ENCODE data around the gene ZBTB43. TPM values are rescaled to one million over a fixed set of nuclear protein-coding genes. Genes with fewer than 3 reads are reported as not detected.

The ZBTB43 gene
- total RNA-seq, 8 experiments from 2014 or later: 9.3 to 23.2 (median 13.6) TPM

DNA sequence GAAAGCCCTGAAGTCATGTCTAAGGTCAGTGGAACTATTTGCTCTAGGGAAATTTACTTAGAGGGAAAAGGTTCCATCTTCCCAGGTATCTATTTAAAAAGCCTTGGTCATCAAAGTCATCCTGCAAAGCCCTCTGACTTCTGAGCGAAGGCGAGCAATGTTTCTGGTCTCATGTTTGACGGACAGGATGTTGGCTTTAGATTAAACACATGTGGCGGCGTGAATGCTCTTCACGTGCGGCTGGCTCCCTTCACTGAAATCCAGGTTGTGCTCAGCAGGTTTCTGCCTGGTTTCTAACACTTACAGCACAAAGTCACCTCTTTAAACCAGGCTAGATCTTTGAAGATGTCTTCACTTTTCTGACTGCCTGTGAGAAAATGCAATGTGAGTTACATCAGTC lies 49.9 kb downstream of the ZBTB43 start:
- in situ Hi-C loops (cut with MboI; ENCODE audit: low pct_unique_long_range_greater_than_20kb in 2 of 9, low sequenced_read_pairs in 9 of 9, unreplicated experiment in 9 of 9): no loop called here

DNA sequence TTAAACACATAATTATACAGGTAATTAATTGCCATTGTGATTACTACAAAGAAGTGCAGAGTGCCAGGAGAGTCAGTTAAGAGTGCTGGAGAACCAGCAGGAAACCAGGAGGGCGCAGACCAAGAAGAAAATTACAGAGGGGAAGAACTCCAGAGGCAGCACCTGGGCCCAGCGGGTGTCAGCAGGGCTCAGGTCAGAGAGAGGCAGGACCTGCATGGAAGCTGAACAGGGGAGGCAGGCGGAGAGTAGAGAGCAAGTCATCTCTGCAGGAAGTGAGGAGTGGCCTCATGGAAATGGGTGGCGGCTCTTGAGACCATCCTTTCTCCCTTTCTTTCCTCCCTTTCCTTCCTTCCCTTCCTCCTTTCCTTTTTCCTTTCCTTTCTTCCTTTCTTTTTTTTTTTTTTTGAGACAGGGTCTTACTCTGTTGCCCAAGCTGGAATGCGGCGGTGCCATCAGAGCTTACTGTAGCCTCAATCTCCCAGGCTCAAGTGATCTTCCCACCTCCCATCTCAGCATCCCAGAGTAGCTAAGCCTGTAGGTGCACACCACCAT lies 51.6 kb downstream of the ZBTB43 start:
- in situ Hi-C loops (cut with MboI; ENCODE audit: low pct_unique_long_range_greater_than_20kb in 2 of 9, low sequenced_read_pairs in 9 of 9, unreplicated experiment in 9 of 9): no loop called here
- 52 to 100% (median 73%) methylated on average over 2 to 6 of the region's 6 CpGs; no CpG with 5 or more reads in 1 of the 10 experiments for WGBS, 10 experiments
- H3K27ac ChIP-seq: no peak overlapping the region
- no peak for ATAC-seq (replicated peaks in 6 of 8)
- peaks cover 1 to 3% of the 10 kb centered on the region in 2 donors for H3K4me1 ChIP-seq (replicated peaks in 1 of 2)
- H3K4me3 ChIP-seq: no peak overlapping the region

More for the DNA sequence above, 49.9 kb downstream of the ZBTB43 start:
- ATAC-seq (replicated peaks in 6 of 8): no peak
- H3K4me1 ChIP-seq (replicated peaks in 1 of 2): peaks cover 0 to 2% of the 10 kb centered on the region in 2 donors
- 44 to 100% (median 79%) methylated on average over 1 to 7 of the region's 7 CpGs; no CpG with 5 or more reads in 4 of the 10 experiments for WGBS, 10 experiments
- H3K4me3 ChIP-seq: no peak overlapping the region
- H3K27ac ChIP-seq: no peak overlapping the region

DNA sequence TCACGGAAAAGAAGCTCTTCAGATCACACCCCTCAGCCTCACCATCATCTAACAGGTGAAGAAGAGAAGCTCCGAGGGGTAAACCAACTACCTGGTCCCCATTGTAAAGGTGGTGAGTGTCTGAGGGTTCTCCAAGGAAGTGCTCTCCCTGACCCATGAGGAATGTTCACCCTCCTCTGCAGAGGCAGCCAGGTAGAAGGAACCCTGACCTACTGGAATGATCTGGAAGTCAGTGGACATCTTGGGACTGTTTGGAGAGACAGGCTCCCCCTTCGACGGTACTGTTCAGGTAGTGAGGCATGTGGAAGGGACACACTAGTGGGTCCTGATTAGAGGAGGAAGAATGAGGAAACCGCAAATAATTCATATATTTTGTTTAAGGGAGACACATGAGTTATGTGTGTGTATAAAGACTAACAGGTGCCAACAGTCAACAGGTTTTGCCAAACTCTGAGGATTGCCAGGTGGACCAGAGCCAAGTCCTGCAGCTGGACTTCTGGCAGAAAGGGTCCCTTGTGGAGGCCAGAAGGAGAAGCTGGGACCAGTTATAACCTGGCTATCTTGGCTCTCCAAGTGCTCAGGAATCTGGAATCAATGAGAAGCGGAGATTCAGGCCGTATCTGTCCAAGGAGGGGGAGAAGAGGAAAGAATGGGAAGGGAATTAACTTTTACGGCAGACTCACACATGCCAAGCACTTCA lies 52.6 kb downstream of the ZBTB43 start:
- H3K27ac ChIP-seq: no peak overlapping the region
- no peak for ATAC-seq (replicated peaks in 6 of 8)
- in situ Hi-C loops (cut with MboI; ENCODE audit: low pct_unique_long_range_greater_than_20kb in 2 of 9, low sequenced_read_pairs in 9 of 9, unreplicated experiment in 9 of 9): no loop called here
- WGBS, 10 experiments: 0 to 100% (median 79%) methylated on average over 1 to 6 of the region's 8 CpGs
- H3K4me3 ChIP-seq: no peak overlapping the region
- H3K4me1 ChIP-seq (replicated peaks in 1 of 2): peaks cover 11% of the 10 kb centered on the region in 2 donors

DNA sequence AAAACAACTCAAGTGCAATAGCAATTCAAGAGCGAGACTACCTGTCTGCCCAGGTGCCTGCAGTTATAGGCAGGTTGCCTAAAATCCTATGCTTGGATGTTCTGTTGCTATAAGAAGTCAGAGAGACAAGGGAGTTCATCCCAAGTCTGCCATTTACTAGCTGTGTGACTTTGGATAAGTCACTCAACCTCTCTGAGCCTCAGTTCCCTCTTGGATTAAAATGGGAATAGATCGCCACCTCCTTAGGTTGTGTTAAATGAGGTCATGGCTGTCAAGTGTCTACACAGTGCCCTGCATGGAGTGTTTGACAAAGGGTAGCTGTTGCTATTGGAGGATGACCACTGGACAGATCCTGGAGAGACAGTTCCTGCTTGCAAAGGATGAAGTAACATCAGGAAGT lies 54.3 kb downstream of the ZBTB43 start:
- H3K27ac ChIP-seq: no peak overlapping the region
- WGBS, 10 experiments: 80 to 100% (median 84%) methylated on average over 1 to 2 of the region's 2 CpGs; no CpG with 5 or more reads in 4 of the 10 experiments
- in situ Hi-C loops (cut with MboI; ENCODE audit: low pct_unique_long_range_greater_than_20kb in 2 of 9, low sequenced_read_pairs in 9 of 9, unreplicated experiment in 9 of 9): no loop called here
- H3K4me1 ChIP-seq (replicated peaks in 1 of 2): peaks cover 17 to 19% of the 10 kb centered on the region in 2 donors
- no peak for ATAC-seq (replicated peaks in 6 of 8)
- no peak overlapping the region for H3K4me3 ChIP-seq

DNA sequence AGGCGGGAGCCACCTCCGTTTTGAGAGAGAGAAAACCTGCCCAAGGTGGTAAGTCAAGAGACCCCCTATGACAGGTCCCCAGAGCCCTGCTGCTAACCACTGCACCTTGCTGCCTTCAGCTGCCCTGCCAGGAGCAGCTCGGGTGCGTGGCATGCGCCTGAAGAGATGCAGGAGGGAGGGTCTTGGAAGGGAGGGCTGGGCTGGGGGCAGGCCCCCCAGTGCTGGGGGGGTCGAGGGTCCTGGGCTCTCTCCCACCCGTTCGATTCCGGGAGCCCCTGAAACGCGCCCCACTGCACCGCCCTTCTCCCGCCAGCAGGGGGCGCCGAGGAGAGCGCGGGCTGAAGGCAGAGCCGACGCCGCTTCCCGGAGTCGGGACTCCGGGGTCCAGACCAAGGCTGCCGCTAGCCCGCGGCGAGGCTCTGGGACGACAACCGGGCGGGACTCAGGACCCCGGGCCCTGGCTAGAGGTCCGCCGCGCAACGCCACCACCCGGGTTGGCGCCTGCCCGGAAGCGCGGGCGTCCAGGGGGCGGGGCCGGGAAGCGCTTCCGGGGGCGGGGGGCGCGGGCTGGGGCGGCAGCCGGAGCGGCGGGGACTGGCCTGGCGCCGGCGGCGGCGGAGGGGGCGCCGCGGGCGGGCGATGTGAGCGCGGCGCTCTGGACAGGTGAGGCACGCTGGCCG lies 55.4 kb downstream of the ZBTB43 start, which contains the start of gene ZBTB34:
Gene ZBTB34 (plus strand): TSS at position 563 of the 680 bp plus-strand sequence. CDS start 18,761 bp downstream, outside the sequence.
- in situ Hi-C loops (cut with MboI; ENCODE audit: low pct_unique_long_range_greater_than_20kb in 2 of 9, low sequenced_read_pairs in 9 of 9, unreplicated experiment in 9 of 9): no loop called here
- 0 to 20% methylated on average over 2 of the region's 67 CpGs; no CpG with 5 or more reads in 8 of the 10 experiments for WGBS, 10 experiments
- H3K4me3 ChIP-seq: peak within 1 kb of the TSS; percentile 68 to 96 (median 95)
- peaks cover 17 to 19% of the 10 kb centered on the region in 2 donors for H3K4me1 ChIP-seq (replicated peaks in 1 of 2)
- ATAC-seq (replicated peaks in 6 of 8): peak; percentile 68 to 86 (median 83)
- H3K27ac ChIP-seq: peak within 1 kb of the TSS; percentile 61 to 78

DNA sequence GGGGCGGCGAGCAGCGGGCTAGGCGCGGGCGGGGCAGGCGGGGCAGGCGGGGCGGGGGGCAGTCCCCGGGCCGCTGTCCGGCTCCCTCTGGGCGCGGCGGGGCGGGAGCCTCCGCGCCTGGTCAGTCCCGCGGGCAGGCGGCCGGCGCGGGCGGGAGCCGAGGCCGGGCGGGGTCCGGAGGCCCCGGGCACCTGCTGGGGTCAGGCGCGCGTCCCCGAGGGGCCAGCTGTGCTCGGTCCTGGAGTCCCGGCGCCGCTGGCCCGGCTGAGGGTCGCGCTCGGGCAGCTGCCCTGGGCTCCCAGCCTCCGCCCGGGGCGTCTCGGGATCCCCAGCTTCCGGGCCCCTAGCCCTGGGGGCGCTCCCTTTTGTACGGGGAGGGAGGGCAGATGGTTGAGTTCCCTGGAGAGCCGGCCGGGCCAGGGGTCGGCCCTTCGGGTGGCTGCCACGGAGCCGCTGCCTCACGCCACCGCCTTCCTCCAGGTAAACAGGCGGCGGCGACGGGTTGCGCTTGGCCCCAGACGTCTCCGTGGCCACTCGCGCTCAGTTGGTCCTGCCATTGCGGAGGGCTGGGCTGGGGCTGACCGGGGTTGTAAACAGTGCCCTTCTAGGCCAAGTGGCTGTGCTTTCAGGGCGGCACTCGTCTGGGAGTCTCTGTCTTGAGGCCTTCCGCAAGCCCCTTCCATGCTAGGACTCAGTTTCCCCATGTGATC lies 56.1 kb downstream of the ZBTB43 start:
- Histone ChIP-seq H3K4me1 (replicated peaks in 1 of 2) (peaks cover 17 to 19% of the 10 kb centered on the region in 2 donors), H3K4me3 (peak overlapping the region; percentile 68 to 96 (median 95)), H3K27ac (peak overlapping the region; percentile 61 to 78)
- WGBS, 10 experiments: 0 to 3% (median 0%) methylated on average over 1 to 11 of the region's 71 CpGs; no CpG with 5 or more reads in 5 of the 10 experiments
- ATAC-seq (replicated peaks in 6 of 8): peak; percentile 39 to 82 (median 73)
- in situ Hi-C loops (cut with MboI; ENCODE audit: low pct_unique_long_range_greater_than_20kb in 2 of 9, low sequenced_read_pairs in 9 of 9, unreplicated experiment in 9 of 9): no loop called here

DNA sequence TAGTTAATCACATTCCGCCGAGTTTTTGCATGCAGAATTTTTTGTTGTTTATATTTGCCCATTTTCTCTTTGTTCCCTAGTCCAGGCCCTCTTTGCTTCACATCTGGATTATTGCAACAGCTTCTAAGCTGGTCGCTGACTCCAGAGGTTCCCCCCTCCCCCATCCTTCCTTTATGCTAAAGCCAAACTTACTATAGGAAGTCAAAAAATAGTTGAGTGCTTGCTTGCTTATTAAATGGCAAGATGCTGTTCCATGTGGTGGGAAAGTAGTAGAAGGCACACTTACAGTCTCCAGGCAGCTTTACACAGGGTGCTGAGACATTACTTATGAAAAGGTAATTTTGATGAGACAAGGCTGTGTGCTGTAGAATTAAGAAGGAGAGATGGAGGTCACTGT lies 56.9 kb downstream of the ZBTB43 start:
- no peak for ATAC-seq (replicated peaks in 6 of 8)
- Histone ChIP-seq H3K4me1 (replicated peaks in 1 of 2) (peaks cover 17 to 19% of the 10 kb centered on the region in 2 donors), H3K4me3 (peak overlapping the region; percentile 68 to 96 (median 95)), H3K27ac (no peak overlapping the region)
- WGBS, 10 experiments: 0 to 50% (median 11%) methylated on average over 1 to 3 of the region's 3 CpGs; no CpG with 5 or more reads in 1 of the 10 experiments
- in situ Hi-C loops (cut with MboI; ENCODE audit: low pct_unique_long_range_greater_than_20kb in 2 of 9, low sequenced_read_pairs in 9 of 9, unreplicated experiment in 9 of 9): no loop called here

DNA sequence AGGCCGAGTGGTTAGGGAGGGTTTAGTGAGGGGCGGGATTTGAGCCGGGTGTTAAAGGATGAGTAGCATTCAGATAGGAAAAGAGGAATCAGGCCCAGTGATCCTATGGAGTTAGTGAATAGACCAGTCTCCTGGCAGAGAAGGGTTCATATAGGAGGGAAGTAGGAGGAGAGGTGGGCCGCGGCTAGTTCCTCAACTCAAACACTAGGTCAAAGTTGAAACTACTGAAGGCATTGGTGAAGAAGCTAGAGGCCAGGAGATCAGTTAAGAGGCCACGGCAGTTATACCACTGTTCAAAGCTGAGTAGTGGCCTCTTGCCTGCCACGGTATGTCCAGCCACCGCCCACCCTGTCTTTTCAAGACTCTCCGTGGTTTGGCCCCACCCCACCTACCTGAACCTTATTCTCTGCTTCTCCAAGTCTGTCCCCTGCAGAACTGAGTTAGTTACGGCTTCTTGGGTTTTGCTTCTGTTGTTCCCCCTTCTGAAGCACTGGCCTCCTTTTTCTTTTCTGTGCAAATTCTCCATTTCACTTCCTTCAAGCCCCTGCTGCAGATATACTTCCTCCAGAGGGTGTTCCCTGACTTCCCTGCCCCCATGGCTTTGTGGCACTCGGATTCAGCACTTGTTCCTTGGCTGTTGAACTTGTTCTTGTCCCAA lies 57.4 kb downstream of the ZBTB43 start:
- whole genome bisulfite sequencing, 10 experiments: 12 to 67% (median 36%) methylated on average over 1 to 8 of the region's 11 CpGs
- in situ Hi-C loops (cut with MboI; ENCODE audit: low pct_unique_long_range_greater_than_20kb in 2 of 9, low sequenced_read_pairs in 9 of 9, unreplicated experiment in 9 of 9): no loop called here
- Histone ChIP-seq H3K27ac (no peak overlapping the region), H3K4me3 (peak overlapping the region; percentile 68 to 96 (median 95)), H3K4me1 (replicated peaks in 1 of 2) (peaks cover 18 to 19% of the 10 kb centered on the region in 2 donors)
- ATAC-seq (replicated peaks in 6 of 8): no peak

DNA sequence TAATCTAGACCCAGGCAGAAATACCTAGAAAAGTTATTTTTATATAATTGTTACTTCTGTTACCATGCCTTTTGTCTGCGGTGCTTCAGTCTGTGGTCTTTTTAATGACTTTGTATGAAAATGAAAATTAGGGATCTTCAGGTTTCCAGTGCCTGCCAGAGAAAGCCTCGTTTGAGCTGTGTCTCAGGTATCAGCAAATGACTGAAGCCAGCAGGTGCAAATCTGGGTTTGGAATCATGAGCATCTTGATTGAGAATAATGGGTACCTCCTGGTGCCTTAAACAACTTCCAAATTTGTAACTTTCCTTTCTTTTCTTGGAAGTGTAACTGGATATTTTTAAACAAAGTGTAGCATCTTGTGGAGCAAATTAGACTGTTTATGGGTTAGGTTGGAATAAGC lies 59.9 kb downstream of the ZBTB43 start:
- no peak overlapping the region for H3K4me3 ChIP-seq
- in situ Hi-C loops (cut with MboI; ENCODE audit: low pct_unique_long_range_greater_than_20kb in 2 of 9, low sequenced_read_pairs in 9 of 9, unreplicated experiment in 9 of 9): no loop called here
- H3K4me1 ChIP-seq (replicated peaks in 1 of 2): peaks cover 33 to 34% of the 10 kb centered on the region in 2 donors
- 0 to 100% (median 59%) methylated on average over 1 to 2 of the region's 2 CpGs for WGBS, 10 experiments
- H3K27ac ChIP-seq: no peak overlapping the region
- ATAC-seq (replicated peaks in 6 of 8): no peak

DNA sequence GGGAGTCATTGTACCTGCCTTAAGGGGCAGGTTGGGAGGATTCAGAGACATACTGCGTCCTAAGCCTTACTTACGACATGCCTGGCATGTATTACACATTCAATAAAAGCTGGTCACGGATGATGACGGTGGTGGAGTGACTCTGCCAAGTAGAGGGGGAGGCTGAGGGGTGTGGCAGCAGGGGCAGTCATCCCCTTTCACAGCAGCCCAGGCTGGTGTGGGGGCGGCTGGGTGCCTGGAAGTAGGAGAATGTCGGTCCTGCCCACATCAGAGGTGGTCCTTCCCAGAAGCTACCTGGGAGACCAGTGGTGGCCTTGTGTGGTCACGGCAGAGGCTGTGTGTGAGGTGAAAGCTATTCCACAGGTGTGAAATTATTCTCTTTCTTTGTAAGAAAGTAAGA lies 64.5 kb downstream of the ZBTB43 start:
- Histone ChIP-seq H3K4me1 (replicated peaks in 1 of 2) (peaks cover 16 to 17% of the 10 kb centered on the region in 2 donors), H3K27ac (no peak overlapping the region), H3K4me3 (no peak overlapping the region)
- ATAC-seq (replicated peaks in 6 of 8): no peak
- in situ Hi-C loops (cut with MboI; ENCODE audit: low pct_unique_long_range_greater_than_20kb in 2 of 9, low sequenced_read_pairs in 9 of 9, unreplicated experiment in 9 of 9): no loop called here
- 70 to 100% (median 100%) methylated on average over 1 to 2 of the region's 7 CpGs; no CpG with 5 or more reads in 5 of the 10 experiments for WGBS, 10 experiments

DNA sequence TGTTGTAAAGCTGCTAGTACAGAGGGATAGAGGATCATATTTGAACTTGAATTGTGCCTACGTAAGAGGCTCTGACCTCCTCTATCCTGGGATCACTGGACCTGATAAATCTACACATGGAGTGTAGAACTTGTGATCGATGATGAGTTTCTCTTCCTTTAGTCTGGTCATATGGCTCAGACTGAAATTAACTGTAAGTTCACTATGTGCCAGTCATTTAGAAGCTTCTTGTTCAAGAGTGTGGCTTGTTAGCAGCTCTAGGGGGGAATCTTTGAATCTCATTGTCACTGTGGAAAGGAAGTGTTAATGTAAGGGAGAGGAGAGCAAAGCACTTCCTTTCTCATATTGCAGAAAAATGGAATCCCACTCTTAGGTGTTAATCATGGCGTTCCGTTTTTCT lies 67.7 kb downstream of the ZBTB43 start:
- ATAC-seq (replicated peaks in 6 of 8): no peak
- 83 to 100% (median 90%) methylated on average over 1 to 4 of the region's 4 CpGs; no CpG with 5 or more reads in 1 of the 10 experiments for WGBS, 10 experiments
- Histone ChIP-seq H3K4me1 (replicated peaks in 1 of 2) (peaks cover 13 to 14% of the 10 kb centered on the region in 2 donors), H3K27ac (no peak overlapping the region), H3K4me3 (no peak overlapping the region)
- in situ Hi-C loops (cut with MboI; ENCODE audit: low pct_unique_long_range_greater_than_20kb in 2 of 9, low sequenced_read_pairs in 9 of 9, unreplicated experiment in 9 of 9): no loop called here

DNA sequence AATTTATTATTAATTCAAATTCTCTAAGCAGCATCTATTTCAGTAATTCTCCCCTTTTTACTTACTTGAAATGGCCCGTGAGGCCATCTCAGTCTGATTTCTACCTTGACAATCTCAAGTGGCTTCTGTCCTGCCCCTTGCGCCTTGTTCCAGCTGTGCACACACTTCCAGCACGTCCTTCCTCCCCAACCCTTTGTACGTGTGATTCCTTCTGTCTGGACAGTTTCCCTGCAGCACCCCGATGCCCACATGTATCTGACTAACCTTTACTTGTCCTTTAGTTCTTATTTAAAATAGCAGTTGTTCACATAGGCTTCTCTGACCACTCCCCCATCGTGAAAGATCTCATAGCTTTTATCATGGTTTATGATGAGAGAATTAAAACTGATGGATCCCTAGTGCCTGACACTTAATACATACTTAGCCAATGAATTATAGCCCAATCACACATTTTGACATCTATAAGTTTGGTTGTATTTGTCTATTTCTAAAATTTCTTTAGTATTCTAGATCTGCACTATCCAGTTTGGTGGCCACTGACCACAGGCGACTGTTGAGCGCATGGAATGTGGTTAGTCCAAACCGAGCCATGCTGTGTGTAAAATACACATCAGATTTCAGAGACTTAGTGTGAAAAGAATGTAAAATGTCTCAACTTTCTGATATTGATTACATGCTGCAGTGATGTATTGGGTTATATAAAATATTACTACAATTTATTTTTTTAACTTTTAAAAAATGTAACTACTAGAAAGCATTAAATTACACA lies 69.9 kb downstream of the ZBTB43 start:
- no peak overlapping the region for H3K4me3 ChIP-seq
- H3K4me1 ChIP-seq (replicated peaks in 1 of 2): no peaks in the 10 kb centered on the region
- in situ Hi-C loops (cut with MboI; ENCODE audit: low pct_unique_long_range_greater_than_20kb in 2 of 9, low sequenced_read_pairs in 9 of 9, unreplicated experiment in 9 of 9): no loop called here
- 61 to 94% (median 85%) methylated on average over 1 to 9 of the region's 9 CpGs for WGBS, 10 experiments
- H3K27ac ChIP-seq: no peak overlapping the region
- no peak for ATAC-seq (replicated peaks in 6 of 8)
